NCI-H526 (cell line): ENCODE results near the gene MBNL3.

Experiments
- DNase-seq, 2 experiments: peaks; one replicate each; lab custom pipeline; 2025; lab: John Stamatoyannopoulos, UW

MBNL3 gene, protein sequence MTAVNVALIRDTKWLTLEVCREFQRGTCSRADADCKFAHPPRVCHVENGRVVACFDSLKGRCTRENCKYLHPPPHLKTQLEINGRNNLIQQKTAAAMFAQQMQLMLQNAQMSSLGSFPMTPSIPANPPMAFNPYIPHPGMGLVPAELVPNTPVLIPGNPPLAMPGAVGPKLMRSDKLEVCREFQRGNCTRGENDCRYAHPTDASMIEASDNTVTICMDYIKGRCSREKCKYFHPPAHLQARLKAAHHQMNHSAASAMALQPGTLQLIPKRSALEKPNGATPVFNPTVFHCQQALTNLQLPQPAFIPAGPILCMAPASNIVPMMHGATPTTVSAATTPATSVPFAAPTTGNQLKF

DNA sequence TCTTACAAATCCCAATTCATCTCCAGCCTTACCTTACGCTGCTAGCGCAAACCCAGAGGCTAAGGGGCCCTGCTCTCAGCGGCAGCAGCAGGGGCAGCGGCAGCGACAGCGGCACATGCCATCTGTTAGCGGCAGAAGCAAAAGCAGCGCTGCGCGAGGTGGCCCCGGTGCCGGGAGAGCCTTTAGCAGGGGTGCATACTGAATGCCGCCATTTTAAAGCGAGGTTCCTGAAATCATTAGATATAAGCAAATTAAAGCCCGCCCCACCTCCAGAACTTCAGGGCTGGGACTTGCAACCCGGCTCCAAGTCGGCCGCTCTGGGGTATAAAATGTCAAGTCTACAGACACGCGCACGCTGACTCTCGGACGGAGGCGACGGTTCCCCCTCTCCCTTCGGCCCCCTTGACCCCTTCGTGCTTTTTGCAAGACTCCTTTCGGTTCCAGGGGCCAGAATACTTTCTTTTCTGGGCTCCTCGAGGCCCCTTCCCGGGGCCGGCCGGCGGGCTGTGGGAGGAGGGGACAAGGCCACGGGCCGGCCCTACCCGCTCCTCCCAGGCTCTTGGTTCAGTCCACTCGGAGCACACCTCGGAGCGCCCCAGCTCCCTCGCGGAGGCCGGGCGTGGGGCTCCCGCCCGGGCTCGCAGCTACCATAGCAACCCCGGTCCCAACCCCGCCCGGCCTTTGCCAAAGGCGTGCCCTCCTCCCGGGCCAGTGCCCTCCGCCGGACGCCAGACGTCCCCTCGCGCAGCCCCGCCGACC is at the start of gene MBNL3:
Gene MBNL3, minus strand, starts transcription at position 220 of the 759 bp plus-strand sequence. CDS start 49,427 bp downstream, outside the sequence.
- peak; percentile 78 to 85 for DNase-seq

DNA sequence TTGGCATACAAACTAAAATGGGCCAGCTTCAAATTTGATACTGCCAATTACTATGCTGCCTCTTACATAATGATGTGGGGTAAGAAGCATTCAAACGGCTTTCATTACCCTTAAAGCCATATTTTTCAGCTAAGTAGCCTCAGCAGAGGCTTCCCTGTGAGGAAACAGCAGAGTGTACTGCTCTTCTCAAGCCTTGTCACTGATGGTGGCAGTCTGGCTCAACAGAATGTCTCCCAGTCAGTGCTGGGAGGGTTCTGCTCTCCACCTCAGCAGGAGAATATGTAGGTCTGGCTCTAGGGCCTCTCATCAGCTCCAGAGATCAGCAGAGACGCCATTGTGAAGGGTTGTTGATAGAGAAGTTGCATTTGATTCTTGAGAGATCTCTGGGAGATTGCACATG is 44.6 kb upstream of the MBNL3 start:
- no peak for DNase-seq

DNA sequence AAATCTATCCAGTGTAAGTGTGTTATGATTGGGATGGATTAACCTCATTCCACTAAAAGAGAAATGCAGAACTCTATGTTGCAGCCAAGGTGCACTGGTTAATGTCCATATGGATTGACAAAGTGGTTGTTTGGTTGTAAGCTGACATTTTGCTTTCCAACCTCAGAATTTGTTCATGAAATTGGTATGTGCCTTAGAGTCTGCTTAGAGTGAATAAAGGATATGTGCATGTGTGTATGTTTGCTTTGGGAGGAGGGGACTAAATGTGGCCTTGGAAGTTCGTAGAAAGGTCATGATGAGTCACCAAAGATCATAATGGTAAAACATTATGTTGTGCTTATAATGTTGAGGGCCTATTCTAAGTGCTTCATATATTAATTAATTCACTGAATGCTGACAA is 44.1 kb upstream of the MBNL3 start:
- DNase-seq = no peak

DNA sequence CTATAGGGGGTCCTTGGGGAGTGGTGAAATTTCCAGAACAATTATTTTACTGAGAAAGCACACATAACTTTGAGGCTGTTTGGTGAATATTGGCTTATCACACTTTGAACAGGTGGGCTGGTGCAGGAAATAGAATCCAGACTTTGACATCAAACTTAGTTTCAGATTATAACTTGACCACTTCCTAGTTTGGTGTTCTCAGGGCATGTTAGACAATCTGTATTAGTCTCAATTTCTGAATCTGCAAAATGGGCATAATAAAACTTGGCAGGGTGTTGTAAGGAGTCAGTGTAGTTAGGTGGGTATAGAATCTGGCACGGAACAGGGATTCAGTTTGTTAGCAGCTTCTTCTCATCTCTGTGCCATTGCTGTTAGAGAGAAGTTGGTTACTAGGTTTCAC is 43.3 kb upstream of the MBNL3 start:
- no peak for DNase-seq

DNA sequence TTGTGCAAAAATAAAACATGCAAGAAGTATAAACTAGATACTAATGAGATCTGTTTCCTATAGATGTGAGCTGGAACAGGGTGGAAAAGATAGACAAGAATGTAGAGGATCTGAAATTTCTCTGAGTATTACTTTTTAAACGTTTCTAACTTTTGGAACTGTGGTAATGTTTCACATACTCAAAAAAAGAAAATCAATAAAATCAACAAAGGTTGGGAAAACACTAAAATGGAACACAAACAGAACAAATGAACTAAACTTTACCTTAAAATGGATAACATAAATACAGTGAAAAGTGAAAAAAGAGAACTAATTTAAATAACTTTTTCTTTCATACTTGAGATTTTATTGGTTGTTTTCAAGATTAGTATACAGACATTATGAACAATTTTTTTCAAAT is 32.0 kb upstream of the MBNL3 start:
- DNase-seq = no peak

DNA sequence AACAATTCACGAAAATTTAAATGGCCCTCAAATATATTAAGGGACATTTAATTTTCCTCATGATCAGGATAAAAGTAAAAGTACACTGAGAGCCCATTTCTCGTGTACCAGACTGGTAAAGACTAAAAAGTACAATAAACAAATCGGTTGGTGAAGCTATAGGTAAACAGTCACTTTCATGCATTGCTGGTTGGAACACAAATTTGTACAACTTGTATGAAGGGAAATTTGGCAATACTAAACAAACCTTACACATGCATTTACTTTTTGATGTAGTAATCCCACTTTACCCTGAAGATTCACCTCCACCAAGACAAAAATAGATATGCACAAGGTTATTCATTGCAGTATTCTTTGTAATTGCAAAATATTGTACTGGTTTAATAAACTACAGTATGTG is 31.4 kb upstream of the MBNL3 start:
- DNase-seq = no peak

DNA sequence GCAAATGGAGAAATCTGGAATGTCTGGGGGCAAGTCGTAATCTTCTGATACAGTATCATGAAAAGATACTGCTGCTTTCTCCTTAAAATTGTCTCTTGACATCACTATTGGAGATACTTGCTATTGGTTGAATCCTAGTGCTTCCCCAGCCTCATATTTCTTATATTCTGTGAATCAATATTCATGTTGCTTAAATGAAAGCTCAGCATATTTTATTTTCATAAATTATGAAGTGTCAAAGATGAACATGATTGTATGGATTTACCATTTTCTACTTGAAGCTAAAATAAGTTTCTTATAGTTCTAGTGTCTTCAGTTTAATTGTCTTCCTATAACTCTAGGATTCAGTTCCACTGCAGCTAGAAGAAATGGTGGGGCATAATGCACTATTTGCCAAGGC is 29.6 kb upstream of the MBNL3 start:
- DNase-seq = no peak

DNA sequence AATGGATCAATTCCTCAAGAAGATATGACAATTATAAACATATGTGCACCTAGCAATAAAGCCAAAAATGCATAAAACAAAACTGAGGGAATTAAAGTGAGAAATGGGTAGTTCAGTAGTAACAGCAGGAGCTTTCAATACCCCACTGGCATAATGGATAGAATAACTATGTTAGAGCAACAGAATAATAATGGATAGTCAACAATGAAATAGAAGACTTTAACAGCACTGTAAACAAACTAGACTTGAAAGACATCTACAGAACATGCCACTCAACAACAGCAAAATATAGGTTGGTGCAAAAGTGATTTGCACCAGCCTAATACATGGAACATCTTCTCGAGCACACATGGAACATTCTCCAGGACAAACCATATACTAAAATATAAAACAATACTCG is 20.0 kb upstream of the MBNL3 start:
- DNase-seq = no peak

DNA sequence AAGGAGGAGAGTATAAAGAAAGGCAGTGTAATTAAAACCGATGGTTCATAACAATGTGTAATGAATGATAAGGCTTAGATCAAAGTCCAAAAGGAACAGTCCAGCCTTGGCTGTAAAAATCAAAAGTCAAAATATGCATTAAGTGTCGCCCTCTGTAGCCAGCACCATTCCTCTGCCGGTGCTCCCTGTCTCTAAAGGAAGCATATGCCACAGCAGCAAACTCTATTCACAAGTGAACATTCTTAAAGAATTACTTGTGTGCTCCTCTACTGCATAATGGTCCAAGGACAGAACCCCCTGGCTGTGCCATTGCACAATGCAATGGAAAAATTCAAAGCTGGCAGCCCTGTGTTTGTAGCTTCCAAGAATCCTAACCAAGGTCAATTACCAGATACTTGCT is 16.3 kb upstream of the MBNL3 start:
- no peak for DNase-seq

DNA sequence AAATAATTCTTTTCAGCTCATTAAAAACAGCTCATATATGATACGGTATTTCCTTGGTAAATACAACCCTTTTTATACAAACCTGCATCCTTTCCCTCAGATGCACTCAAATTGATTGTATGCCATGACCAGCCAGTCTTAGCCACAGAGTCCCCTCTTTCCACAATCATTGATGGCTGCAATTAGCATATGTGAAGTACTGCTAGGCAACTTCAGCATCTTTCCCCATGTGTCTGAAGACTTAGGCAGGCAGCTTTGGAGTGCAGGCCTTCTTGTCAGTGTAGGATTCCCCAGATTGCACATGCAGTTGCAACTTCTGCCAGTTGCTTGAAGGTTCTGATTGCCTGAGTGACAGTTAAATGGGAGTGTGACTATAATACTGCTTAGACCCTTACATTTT is 15.6 kb upstream of the MBNL3 start:
- no peak for DNase-seq

DNA sequence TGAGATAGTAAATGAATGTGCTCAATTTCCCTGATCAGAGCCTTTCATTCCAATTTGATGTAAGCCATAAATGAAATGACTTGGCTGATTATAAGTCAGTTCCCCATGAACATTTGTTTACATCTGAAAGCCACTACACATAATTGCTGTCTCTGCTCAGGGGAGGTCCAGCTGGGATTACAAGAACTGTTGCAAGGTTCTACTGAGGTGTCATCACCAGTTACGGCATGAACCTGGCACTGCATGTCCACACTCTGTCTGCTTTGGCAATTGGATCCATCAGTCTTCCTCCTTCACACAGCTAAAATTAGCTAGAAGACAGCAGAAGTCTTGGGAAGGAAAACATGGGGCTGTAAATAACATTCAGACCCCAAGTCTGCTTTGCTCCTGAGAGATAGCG is 12.8 kb upstream of the MBNL3 start:
- DNase-seq = no peak

DNA sequence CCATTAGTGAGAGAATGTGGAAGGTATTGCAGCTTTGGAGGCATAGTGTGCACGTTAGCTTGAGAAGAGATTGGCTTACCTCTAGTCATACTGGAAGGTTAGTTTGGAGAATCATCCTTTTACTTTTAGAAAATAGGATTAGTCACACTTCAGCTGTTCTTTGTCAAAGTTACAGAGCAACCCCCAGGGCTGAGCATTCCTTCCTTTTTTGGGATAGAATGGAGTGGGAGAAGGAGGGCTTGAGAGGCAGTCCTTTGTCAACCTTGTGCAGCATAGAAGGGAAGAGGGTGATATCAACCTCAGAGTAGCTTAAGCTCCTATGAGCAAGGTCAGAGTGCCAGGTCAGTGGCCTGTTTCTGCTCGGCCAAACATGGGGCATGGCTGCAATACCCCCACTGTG is 8.6 kb upstream of the MBNL3 start:
- DNase-seq = no peak

DNA sequence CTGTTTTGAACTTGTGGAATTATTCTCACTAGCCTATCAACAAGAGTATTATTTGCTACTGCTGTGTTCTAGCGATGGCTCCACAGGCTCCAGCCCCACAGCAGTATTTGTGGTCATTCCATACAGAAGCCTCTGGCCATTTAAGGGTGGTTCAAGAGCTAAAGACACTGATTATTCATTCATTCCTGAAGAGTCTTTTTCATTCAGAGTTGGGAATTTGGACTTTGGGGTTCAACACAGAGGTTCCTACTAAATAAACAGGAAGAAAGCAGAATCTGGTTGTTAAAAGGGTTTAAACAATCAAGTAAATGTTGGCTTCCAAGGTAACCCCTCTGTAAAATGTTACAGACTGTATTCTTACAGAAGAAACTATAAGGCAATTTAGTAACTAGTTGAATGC is 4.3 kb upstream of the MBNL3 start:
- DNase-seq = no peak

DNA sequence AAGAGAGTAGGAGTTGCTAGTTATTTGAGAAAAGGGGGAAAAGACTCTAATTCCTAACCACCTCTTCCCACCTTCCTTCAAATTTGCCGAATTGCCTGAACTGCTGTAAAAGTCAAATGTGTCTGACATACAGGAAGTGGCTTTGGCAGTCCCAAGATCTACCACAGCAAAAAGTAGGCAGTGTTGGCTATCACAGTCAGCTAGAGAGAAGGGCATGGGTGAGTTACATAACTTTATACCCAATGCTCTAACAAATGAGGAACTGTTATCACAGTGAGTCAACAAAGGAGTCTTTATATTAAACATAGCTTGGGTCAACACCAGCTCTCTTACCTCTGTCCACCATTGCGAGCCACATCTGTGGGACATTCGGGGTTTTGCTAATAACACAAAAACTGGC is 2.4 kb upstream of the MBNL3 start:
- DNase-seq = peak; percentile 37 to 68

DNA sequence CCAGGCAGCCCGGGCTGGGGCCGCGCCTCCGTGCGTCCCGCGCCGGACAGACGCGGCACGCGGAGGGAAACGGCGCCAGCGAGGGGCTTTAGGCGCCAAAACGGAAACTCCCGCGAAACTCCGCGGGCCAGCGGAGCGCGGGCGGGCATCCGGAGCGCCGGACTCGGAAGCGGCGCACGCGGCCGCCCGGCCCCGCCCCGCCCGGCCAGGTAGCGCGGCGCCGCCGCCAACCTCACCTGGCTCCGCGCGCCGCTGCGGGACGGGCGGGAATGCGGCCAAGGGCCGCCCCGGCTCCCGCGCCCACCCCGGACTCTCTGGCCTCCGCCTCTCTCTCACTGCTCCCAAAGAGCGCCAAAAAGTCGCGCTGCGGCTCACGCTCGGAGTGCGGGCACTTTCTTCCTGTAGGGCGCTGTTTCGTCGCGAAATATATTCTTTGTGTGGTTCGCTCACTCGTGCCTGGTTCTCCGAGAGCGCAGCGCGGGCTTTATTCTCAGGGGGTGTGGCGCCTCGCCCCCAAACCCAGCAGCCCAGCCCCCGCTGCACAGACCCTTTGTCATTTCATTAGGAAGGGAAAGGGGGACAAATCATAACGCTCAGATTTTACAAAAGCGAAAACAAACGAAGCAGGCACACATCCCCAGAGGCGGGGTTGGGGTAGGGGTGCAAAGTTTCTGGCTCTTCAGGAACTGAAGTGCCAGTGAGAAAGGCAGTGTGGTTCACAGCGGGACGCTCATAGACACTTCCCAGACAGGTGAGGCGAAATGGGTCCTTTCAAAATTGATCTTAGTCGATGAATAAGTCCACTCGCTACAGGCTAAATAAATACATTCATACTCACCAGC is 961 bp upstream of the MBNL3 start:
- DNase-seq = peak in 1 of 2 experiments; percentile 81

DNA sequence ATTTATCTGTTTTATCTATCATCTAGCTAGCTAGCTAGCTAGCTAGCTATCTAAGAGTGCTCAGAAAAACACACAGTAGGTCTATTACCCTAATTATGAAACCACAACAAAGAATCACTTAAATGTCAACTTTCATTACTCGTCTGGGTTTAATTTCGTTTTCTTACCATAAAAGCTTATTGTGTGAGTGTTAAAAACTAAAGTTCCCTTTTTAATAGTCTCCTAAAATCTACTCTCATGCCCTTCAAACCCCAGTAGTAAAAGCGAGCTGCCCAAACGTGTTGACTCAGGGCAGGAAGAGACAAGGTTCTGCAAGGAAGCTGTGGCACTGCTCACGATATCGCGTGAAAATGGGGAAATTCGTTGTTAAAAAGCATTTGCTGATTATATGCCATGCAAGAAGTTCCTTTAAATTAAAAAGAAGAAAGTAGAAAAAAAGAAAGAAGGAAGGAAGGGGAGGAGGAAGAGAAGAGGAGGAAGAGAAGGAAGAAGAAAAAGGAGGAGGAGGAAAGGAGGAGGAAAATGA is 595 bp downstream of the MBNL3 start:
- DNase-seq = peak in 1 of 2 experiments; percentile 33

DNA sequence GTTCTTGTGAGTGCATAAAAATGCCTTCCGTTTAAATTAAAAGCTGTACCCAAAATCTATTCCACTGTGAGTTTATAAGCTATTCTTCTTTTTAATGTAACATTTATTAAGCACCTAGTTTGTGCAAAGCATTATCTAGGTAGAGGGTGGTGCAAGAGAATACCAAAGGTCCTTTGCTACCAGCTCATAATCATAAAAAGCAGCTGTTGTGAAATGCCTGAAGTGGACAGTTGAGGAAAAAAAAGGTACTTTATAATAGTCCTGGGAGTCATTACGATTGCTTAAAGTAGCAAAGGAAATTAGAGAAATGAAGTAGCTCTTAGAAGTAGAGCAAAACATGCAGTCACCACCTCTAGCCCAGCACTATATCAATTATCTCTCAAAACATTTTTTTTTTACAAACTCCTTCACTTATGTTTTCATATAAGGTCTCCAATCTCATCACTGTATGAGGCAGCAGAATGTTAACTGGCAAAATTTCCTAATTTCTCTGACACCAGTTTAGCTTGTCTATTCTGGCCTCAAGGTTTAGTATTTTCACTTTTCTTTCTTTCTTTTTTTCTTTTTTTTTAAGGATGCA is 2.1 kb downstream of the MBNL3 start:
- no peak for DNase-seq

DNA sequence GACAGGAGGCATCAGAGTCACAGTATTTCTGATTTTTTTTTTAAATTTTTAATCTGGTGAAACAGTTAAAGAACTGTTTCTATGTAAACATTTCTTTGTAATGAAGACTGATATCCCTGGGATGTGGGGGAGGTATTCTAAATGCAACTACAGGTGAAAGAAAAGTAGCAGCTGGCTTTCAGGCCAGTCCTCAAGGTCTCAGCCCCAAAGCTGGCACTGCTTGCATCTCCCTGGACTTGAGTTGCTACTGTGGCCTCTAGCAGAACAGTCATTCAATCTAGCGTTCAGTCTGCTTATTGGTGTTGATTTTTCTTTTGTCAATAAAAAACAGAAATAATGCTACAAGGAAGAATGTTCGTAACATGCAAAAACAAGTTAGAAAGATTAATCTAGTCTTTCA is 4.9 kb downstream of the MBNL3 start:
- peak in 1 of 2 experiments; percentile 53 for DNase-seq

DNA sequence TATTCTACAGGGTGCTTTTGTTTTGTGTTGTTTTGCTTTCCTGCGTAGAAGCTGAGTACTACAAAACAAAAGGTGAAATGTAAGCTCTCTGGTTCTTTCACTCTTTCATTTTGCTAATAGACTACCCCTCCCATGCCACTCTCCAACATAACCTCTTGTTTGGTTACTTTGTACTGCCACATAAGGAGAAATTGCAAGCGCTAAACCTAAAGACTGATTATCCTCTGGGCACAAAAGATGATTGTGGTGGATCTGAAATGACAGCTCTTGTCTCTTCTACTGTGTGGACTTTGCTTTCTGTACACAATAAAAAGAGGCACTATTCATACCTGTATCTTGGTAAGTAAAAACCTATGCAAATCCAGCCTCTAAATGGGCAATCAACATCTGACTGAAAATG is 5.3 kb downstream of the MBNL3 start:
- peak; percentile 84 to 91 for DNase-seq

DNA sequence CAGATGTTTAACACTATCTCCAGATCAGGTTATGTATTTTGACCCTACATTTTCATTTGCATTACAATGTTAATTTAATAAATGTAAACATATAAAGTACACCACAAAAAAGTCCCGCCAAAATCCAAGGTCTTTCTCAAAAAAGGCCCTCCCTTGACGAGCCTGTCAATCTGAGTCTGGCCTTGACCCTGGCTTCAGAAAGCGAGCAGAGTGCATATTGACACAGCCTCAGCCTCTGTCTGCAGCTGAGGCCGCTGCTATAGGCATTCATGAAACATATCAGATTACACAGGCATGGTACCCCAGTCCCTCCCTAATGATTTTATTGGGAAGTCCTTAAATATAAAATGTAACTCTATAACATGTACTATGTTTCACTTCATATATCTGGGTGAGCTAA is 6.2 kb downstream of the MBNL3 start:
- DNase-seq = peak in 1 of 2 experiments; percentile 40

DNA sequence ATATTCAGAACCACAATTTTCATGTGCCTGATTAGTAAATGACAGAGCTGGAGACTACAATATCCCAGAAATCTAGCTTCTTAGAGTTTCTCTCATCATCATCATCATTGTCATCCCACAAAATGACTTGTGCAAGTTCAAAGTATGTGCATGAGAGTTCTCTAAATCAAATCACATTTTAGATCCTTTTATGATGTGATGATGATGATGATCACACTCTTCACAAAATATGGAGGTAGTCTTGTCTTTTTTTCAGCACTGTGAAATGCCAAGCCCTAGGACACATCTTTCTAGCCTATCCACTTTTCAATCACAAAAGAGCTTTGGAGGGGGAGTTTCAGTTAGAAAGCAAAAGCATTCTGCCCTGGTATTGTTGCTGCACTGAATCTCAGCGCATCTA is 7.4 kb downstream of the MBNL3 start:
- DNase-seq = no peak
